A673 (cell line): Measurements from ENCODE around the gene RAP1GAP.

Source experiments
- EZH2 ChIP-seq: fragments of 200-600 bp; sonication (generic); IDR thresholded peaks from 2 replicates; pipeline ENCODE4 v1.6.1; 2017; ENCODE audit warnings: borderline replicate concordance, low read depth, mild to moderate bottlenecking, mixed read lengths, antibody characterized with exemption, low read length; ENCODE audit not compliant: poor library complexity, severe bottlenecking
- TF ChIP-seq, protein P1 (sequence below): fragments of 300-800, 200-600 bp; sonication (generic); conservative IDR thresholded peaks from 2 replicates; pipeline ENCODE4 v1.5.1; 2017; ENCODE audit warnings: low read depth, mild to moderate bottlenecking, antibody characterized with exemption, low read length, moderate library complexity, mixed read lengths

DNA sequence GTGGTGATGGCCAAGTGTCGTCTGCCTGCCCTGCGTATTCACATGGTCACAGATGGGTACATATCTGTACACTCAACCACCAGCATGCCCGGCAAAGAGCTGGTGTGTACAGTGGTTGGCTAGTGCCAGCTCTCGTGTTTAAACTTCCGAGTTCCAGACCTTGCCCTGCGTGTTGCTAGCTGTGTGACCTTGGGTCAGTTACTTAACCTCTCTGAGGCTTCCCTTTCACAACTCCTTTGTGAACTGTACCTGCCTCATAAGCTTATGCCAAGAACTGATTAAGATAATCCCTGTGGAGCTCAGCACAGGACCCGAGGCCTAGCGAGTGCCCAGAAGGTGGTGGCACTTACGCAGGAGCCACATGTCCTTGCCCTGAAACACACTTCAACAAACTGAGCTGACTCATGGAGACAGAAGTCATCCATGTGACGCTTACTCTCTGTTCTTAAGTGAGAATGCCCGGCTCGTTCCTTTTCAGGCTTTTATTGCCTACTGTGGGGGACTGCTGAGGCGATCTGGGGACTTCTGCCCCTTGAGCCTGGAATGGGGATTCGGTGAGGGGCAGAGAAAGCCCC is 104.5 kb downstream of the RAP1GAP start:
- TF ChIP-seq, protein P1, sequence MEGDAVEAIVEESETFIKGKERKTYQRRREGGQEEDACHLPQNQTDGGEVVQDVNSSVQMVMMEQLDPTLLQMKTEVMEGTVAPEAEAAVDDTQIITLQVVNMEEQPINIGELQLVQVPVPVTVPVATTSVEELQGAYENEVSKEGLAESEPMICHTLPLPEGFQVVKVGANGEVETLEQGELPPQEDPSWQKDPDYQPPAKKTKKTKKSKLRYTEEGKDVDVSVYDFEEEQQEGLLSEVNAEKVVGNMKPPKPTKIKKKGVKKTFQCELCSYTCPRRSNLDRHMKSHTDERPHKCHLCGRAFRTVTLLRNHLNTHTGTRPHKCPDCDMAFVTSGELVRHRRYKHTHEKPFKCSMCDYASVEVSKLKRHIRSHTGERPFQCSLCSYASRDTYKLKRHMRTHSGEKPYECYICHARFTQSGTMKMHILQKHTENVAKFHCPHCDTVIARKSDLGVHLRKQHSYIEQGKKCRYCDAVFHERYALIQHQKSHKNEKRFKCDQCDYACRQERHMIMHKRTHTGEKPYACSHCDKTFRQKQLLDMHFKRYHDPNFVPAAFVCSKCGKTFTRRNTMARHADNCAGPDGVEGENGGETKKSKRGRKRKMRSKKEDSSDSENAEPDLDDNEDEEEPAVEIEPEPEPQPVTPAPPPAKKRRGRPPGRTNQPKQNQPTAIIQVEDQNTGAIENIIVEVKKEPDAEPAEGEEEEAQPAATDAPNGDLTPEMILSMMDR, result no peak
- no peak for TF ChIP-seq EZH2
